Stimulated activated CD8-positive, alpha-beta memory T cell treated with anti-CD3 and anti-CD28 coated beads, Interleukin-15, amount 100 ng/mL, for 24 hours (primary cell): ENCODE measurements around the gene STXBP5L.
"Not testable (repeated sequence)": the region's sequence is repeated elsewhere in the genome, so short reads cannot be mapped to it uniquely, and the experiment has no call there.

Experiments
- DNase-seq: peaks from one replicate; pipeline ENCODE4 v3.0.0-alpha.2; 2020; ENCODE audit warnings: low read depth

STXBP5L gene

GRCh38 chr3:121231872-121232271, 323.9 kb downstream of the STXBP5L start:
- DNase-seq: no peak

- DNase-seq: no peak
These were observed 324.6 kb downstream of the STXBP5L start for GRCh38 chr3:121232309-121233225.

- DNase-seq: no peak
These were observed 335.2 kb downstream of the STXBP5L start for GRCh38 chr3:121243208-121243607.

GRCh38 chr3:121252676-121253075, 344.7 kb downstream of the STXBP5L start:
- DNase-seq: no peak

- no peak for DNase-seq
These were observed 361.4 kb downstream of the STXBP5L start for GRCh38 chr3:121269389-121269788.

GRCh38 chr3:121274411-121274810, 366.4 kb downstream of the STXBP5L start:
- DNase-seq: no peak

- no peak for DNase-seq
These were observed 387.4 kb downstream of the STXBP5L start for GRCh38 chr3:121295452-121295851.

GRCh38 chr3:121295979-121296378, 388.0 kb downstream of the STXBP5L start:
- no peak for DNase-seq

GRCh38 chr3:121324320-121324719, 416.3 kb downstream of the STXBP5L start:
- DNase-seq: no peak

GRCh38 chr3:121330118-121330517, 422.1 kb downstream of the STXBP5L start:
- no peak for DNase-seq

- DNase-seq: no peak
These were observed 422.6 kb downstream of the STXBP5L start for GRCh38 chr3:121330634-121331033.

GRCh38 chr3:121355960-121356359, 448.0 kb downstream of the STXBP5L start:
- DNase-seq: not testable (repeated sequence)

GRCh38 chr3:121362035-121362734, 454.2 kb downstream of the STXBP5L start:
- no peak for DNase-seq

- DNase-seq: not testable (repeated sequence)
These were observed 480.3 kb downstream of the STXBP5L start for GRCh38 chr3:121388308-121388707.

GRCh38 chr3:121395967-121396366, 488.0 kb downstream of the STXBP5L start:
- DNase-seq: not testable (repeated sequence)

- DNase-seq: not testable (repeated sequence)
These were observed 490.0 kb downstream of the STXBP5L start for GRCh38 chr3:121398051-121398450.

GRCh38 chr3:121399820-121400219, 491.8 kb downstream of the STXBP5L start:
- DNase-seq: no peak

- no peak for DNase-seq
These were observed 497.6 kb downstream of the STXBP5L start for GRCh38 chr3:121405631-121406030.

GRCh38 chr3:121411523-121411922, 503.5 kb downstream of the STXBP5L start:
- no peak for DNase-seq

- DNase-seq: no peak
These were observed 506.9 kb downstream of the STXBP5L start for GRCh38 chr3:121414924-121415323.

- no peak for DNase-seq
These were observed 510.2 kb downstream of the STXBP5L start for GRCh38 chr3:121418182-121418581.

GRCh38 chr3:121424549-121424948, 516.5 kb downstream of the STXBP5L start:
- DNase-seq: no peak

GRCh38 chr3:121430664-121431215, 522.7 kb downstream of the STXBP5L start:
- no peak for DNase-seq
